HG03521 (cell line): ENCODE results near the gene RPH3AL.
"Not testable (repeated sequence)": the region's sequence is repeated elsewhere in the genome, so short reads cannot be mapped to it uniquely, and the experiment has no call there.

ENCODE experiments used
- ATAC-seq: cut with Tn5 transposase; IDR thresholded peaks from one replicate; pipeline ENCODE4 v1.9.1; 2021; ENCODE audit warnings: mild to moderate bottlenecking, moderate library complexity; ENCODE audit not compliant: unreplicated experiment

RPH3AL gene

DNA sequence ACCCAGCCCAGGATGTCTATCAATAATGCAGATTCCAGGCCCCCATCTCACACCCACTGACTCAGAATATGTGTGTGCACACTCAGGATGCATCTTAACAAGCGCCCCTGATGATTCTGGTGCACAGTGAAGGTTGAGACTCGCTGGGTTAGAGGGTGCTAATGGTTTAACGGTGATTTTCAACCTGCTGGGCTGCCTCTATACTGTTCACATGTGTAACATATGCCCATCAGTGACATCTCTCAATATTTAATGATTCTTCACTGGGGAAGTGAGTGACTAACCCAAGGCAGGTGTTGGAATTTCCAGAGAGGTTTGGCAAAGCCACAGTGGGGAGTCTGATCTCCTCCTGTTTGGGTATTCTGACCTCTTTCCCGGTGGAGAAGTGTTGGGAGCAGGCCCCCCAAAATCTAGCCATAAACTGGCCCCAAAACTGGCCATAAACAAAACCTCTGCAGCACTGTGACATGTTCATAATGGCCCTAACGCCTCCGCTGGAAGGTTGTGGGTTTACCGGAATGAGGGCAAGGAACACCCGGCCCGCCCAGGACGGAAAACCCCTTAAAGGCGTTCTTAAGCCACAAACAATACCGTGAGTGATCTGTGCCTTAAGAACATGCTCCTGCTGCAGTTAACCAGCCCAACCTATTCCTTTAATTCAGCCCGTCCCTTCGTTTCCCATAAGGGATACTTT lies 167.0 kb downstream of the RPH3AL start:
- ATAC-seq: no peak

GRCh38 chr17:183021-183420 lies 169.6 kb downstream of the RPH3AL start:
- no peak for ATAC-seq

DNA sequence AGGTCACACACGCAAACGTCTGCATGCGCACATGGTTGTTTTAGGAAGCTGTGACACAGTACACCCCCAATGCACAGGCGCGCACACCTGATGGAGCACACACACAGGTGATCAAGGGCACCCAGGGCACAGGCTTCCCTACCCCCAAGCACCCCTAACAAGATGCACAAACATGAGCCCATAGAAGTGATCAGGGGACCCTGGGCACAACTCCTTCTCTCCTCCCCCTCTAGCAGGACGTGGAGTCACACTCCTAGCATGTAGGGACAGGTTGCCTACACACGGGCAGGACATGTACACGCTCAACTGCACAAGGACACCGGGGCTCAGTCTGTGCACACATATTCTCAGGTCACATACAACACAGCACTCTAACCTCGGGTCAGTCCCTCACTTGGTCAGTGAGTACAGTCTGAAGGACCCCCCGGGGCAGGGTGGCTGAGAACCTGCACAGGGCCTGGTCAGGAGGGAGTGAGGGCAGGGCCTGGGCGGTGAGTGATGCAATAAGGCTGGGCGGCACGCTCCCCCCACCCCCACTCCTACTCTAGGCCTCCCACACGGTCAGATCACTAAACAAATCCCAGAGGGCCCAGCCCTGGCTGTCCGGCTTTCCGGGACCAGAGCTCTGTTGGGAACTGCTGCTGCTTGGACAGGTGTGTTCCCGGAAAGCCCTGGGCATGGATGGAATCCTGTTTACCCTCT lies 170.4 kb downstream of the RPH3AL start:
- no peak for ATAC-seq

GRCh38 chr17:181245-182049 lies 171.2 kb downstream of the RPH3AL start, which contains the start of gene DOC2B:
Gene DOC2B (minus strand): TSS chr17:181650. CDS start chr17:181479, 171 bp downstream.
- no peak for ATAC-seq

DNA sequence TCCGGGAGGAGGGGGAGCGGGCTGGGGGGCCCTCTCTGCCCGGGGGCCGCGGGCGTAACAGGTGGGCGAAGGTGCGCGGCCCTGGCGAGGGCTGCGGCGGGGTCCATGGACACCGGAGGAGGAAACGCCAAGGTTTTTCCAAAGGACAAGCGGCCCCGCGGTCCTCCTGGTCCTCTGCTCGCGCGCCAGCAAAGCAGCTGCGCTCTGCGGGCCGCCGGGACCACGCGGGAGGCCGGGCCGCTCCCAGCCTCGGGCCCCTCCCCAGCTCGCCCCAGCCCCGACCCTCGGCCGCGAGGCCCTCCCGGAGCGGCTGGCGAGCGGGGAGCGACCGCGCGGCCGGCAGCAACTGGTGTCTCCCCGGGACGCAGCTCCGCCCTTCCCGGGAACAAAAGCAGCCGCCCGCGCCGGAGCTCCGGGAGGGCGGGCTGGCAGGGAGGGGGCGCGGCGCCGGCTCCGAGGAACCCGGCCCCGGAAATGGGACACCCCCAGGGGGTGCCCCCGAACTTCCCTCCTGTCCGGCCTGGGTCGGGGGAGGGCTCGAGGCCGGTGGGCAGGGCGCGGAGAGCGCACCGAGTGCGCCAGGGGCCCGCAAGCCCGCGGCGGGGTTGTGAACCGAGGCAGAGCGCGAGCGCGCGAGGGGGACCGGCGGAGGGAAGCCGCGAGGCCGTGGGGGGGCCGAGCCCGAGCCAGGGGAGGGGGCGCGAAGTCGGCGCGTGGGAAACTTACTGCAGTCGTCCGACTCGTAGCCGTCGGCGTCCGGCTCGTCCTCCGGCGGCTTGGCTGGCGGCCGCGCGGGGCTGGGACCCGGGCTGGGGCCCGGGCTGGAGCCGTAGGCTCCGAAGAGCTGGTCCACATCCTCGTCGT lies 172.0 kb downstream of the RPH3AL start:
- no peak for ATAC-seq

GRCh38 chr17:179781-180380 lies 172.7 kb downstream of the RPH3AL start:
- no peak for ATAC-seq

DNA sequence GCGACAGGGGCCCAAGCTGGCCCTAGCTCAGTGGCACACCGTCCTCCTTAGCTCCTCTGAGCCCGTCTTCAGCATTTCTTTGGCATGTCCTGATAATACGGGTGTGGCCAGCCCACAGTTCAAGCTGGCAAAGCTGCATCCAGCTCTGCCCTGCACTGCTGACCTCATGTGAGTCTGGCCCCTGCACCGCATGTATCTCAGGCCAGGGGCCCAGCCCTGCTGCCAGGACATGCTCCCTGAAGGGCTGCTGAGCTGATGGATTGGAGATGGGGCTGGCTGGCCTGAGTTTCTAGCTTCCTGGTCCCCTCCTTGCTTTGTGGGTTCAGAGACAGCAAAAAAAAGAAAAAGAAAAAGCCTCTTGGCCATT lies 173.6 kb downstream of the RPH3AL start:
- ATAC-seq: no peak

GRCh38 chr17:178292-179065 lies 174.1 kb downstream of the RPH3AL start:
- no peak for ATAC-seq

- no peak for ATAC-seq
Measured at GRCh38 chr17:177762-178161, 174.8 kb downstream of the RPH3AL start.

- ATAC-seq: no peak
Measured at GRCh38 chr17:177155-177554, 175.5 kb downstream of the RPH3AL start.

GRCh38 chr17:173166-173911 lies 179.3 kb downstream of the RPH3AL start:
- ATAC-seq: no peak

DNA sequence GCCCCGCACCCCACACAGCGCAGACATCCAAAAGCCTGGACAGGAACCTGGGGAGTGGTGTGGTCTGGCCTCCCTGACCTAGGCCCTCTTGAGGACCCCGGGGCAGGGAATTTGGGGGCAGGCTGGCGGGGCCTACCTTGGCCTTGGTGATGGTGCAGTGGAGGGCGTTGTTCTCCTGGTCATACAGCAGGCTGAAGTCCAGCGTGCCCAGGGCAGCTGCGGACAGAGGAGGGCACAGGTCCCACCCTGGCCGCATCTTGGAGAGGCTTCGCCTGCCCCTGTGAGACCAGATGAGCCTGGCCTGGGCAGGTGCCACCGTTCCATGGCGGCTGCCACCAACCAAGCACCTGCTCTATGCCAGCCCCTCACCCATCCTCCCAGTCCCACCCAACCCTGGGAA lies 180.2 kb downstream of the RPH3AL start:
- ATAC-seq: no peak

- no peak for ATAC-seq
Measured at GRCh38 chr17:171871-172270, 180.7 kb downstream of the RPH3AL start.

DNA sequence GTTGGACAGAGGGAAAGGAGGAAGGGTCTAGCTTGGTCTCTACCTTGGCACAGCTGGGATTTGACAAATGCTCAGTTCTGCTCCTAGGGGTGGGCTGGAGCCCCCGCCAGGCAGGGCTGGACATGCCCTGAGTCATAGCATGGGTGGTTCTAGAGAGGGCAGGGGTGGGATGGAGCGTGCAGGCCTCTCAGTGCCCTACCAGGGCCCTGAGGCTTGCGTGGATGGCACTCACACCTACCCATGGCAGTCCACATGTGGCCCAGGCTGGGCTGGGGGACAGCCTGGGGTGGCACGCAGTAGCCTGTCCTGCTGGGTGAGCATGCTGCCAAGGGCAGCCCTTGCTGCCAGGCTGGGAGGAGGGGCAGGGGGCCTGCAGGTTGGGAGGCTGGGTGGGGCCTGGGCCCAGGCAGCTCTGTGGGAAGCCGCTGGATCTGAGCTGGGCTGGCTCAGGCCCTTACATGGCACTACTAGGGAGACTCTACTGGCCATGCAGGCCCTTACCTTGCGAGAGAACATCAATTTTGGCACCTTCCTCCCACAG lies 182.4 kb downstream of the RPH3AL start:
- no peak for ATAC-seq

- not testable (repeated sequence) for ATAC-seq
Measured at GRCh38 chr17:168614-169013, 184.0 kb downstream of the RPH3AL start.

DNA sequence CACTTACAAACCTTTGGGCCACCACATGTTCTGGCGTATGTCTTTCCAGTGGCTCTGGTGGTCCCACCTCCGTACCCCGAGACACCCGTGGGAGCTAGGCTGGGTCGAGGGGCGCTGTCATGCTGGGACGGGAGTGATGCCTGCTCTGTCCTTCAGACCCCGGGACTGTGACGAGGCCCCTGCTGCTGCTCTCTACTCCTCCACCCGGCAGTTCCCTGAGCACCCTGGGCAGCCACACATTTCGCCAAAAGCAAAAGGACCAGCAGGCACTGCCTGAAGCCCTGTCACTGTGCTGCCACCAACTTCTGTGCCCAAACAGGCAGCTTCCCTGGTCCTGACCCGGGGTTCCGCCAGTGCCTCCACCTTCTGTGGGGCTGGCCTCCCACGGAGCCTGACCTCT lies 186.7 kb downstream of the RPH3AL start:
- ATAC-seq: no peak

DNA sequence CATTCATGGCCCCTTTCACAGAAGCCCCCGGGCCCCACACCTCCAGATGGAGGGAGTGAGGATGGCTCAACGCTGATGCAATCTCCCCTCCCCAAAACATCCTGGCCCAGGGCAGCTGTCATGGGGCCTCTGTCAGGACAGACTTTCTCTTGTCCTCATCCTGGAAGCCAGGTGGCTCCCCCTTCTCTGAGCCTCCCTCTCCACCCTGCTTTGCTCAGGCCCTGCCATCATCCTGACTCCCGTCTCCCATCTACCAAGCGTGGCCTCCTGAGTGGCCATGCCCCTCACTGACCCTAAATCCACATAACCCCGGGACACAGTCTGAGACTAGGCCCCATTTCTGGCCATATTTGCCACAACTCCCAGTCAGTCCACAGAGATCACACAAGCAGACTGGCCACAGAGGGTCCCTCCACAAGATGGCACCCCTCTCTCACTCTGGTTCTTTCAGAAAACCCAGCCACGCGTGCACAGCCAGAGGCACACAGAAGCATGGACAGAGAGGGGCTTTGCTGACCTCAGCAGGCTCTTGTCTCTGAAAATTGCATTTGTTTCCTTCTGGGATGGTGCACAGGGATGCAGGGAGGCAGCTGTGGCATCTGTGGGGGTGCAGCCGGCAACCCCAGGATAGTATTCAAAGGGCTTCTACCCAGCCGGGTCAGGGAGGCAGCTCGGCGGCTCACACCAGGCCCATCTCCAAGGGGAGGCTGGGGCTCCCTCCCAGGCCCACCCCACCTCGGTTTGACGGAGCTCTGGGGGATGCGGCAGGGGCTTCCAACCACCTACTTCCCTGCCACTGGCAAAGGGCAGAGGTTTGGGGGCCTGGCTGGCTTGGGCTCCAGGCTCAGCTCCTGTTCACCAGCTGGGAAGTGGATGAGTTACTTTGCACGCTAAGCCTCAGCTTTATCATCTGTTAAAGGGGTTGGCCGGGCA lies 188.0 kb downstream of the RPH3AL start:
- no peak for ATAC-seq
